Hypothalamus (tissue), 51 donors: ENCODE results near the gene ADGRA1.
A peak's percentile ranks its signal among the peaks of the same experiment; 100 is the strongest.

Experiments
- DNase-seq, 51 donors: peaks; one replicate each; lab custom pipeline; 2025; lab: John Stamatoyannopoulos, UW

ADGRA1 gene

GRCh38 chr10:133109711-133110110 lies 22.0 kb downstream of the ADGRA1 start:
- no peak for DNase-seq

- DNase-seq, result no peak
Observed at GRCh38 chr10:133110133-133110532, 22.4 kb downstream of the ADGRA1 start.

- DNase-seq, result no peak
Observed at GRCh38 chr10:133110609-133111275, 23.0 kb downstream of the ADGRA1 start.

GRCh38 chr10:133111640-133112039 lies 23.9 kb downstream of the ADGRA1 start:
- DNase-seq, result peak in 5 of 51 donors; percentile 22 to 45 (median 36)

- DNase-seq, result no peak
Observed at GRCh38 chr10:133113146-133113830, 25.6 kb downstream of the ADGRA1 start.

- DNase-seq, result no peak
Observed at GRCh38 chr10:133113847-133114246, 26.1 kb downstream of the ADGRA1 start.

- no peak for DNase-seq
Observed at GRCh38 chr10:133114251-133114650, 26.5 kb downstream of the ADGRA1 start.

GRCh38 chr10:133114726-133115452 lies 27.2 kb downstream of the ADGRA1 start:
- no peak for DNase-seq

GRCh38 chr10:133115453-133115842 lies 27.7 kb downstream of the ADGRA1 start:
- DNase-seq, result no peak

- no peak for DNase-seq
Observed at GRCh38 chr10:133115976-133116375, 28.3 kb downstream of the ADGRA1 start.

GRCh38 chr10:133116455-133116854 lies 28.7 kb downstream of the ADGRA1 start:
- DNase-seq, result no peak

GRCh38 chr10:133117036-133117687 lies 29.4 kb downstream of the ADGRA1 start:
- DNase-seq, result no peak

- no peak for DNase-seq
Observed at GRCh38 chr10:133117688-133118071, 30.0 kb downstream of the ADGRA1 start.

- DNase-seq, result no peak
Observed at GRCh38 chr10:133121479-133121878, 33.8 kb downstream of the ADGRA1 start.

GRCh38 chr10:133122171-133122935 lies 34.6 kb downstream of the ADGRA1 start:
- DNase-seq, result no peak

GRCh38 chr10:133123050-133123745 lies 35.5 kb downstream of the ADGRA1 start:
- no peak for DNase-seq

GRCh38 chr10:133123746-133124356 lies 36.1 kb downstream of the ADGRA1 start:
- DNase-seq, result no peak

- DNase-seq, result peak in 22 of 51 donors; percentile 4 to 70 (median 19)
Observed at GRCh38 chr10:133124357-133125211, 36.9 kb downstream of the ADGRA1 start.
